Inflammatory macrophage treated with lipopolysaccharide for 1 hour (primary cell): ENCODE data around the gene CLNK.
"Not testable (repeated sequence)": the region's sequence is repeated elsewhere in the genome, so short reads cannot be mapped to it uniquely, and the experiment has no call there.

Source experiments
- DNase-seq, 2 donors: peaks; one replicate each; pipeline ENCODE4 v3.0.0-alpha.2; 2020 to 2022

CLNK gene

GRCh38 chr4:10575414-10575813, 109.2 kb downstream of the CLNK start:
- no peak for DNase-seq

GRCh38 chr4:10574553-10574952, 110.0 kb downstream of the CLNK start:
- not testable (repeated sequence) for DNase-seq

GRCh38 chr4:10571909-10572308, 112.7 kb downstream of the CLNK start:
- no peak for DNase-seq

DNA sequence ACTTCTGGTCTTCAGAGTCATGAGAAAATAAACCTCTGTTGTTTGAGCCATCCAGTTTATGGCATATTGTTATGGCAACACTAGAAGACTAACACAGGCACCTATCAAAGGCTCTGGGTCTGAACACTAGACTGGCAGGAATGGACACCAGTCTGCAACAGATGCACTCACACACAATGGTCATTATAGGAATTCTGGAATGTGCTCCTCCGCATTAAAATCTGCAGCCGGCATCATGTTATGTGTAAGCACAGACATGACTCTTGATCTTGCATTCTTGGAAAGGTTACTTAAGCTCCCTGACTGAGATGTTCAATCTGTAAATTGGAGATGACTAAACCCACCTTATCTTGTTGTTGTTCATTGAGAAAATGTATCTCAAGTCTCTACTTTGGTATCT, 115.1 kb downstream of the CLNK start:
- DNase-seq: no peak

GRCh38 chr4:10567766-10568165, 116.8 kb downstream of the CLNK start:
- no peak for DNase-seq

GRCh38 chr4:10565166-10565780, 119.3 kb downstream of the CLNK start:
- no peak for DNase-seq

DNA sequence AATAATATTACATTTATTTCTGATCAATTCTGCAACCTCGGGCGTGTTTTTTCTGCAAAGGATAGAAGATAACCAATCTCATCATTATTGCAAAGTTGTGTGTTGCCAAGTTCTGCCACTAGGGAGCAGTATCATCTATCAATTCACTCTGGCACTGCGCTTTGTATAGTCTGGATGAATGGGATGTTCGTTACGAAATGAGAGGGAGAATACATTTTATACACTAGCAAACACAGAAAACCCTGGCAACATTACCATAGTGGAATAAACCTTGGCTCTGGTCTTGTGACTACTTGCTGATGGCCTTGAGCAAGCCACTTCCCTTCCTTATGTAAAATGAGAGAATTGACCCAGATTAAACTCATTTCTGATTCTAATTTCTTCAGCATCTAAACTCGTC, 129.9 kb downstream of the CLNK start:
- peak; percentile 86 to 92 for DNase-seq

- DNase-seq: peak; percentile 56 to 57
Observed at GRCh38 chr4:10554121-10554520, 130.4 kb downstream of the CLNK start.

DNA sequence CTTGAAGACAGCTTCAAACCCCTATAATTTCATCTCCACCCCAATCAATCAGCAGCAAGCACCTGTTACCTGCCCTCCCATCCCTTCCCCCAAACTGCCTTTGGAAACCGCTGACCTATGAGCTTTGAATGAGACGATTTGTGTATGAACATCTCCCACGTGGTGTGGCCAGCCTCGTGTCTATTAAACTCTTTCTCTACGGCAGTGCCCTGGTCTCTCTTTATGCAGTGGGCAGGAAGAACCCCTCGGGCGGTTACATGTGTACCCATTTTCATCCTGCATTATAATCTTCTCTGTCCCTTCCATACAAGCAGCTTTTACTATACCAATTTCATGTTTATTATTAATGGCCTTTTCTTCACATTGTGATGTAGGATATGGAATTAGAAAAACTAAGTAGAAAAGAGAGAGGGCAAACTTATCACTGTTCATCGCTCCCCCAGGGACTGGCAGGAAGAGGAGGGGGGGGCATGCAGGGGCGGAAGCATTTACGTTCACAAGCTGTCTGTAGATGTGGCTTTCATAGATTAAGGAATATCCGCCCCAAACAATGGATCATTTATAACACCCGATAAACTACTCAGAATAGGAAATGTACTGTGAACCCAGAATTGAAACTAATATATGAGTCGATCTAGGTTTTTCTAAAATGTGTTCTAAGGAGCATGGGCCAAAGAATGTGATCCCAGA, 131.8 kb downstream of the CLNK start:
- no peak for DNase-seq

GRCh38 chr4:10535912-10536311, 148.7 kb downstream of the CLNK start:
- no peak for DNase-seq

DNA sequence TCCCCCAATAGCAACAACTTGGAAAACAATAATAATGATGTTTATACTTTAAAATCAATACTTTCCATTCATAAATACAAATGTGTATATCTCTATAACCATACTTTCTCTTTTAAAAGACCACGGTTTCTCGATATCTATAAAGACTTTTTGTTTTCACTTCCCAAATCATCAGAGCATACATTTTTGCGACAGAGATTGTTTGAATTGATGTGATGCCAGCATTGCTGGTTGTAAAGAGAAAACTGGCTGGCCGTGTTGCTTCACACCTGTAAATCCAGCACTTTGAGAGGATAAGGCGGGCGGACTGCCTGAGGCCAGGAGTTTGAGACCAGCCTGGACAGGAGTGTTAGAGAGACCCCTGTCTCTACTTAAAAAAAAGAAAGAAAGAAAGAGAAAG, 149.7 kb downstream of the CLNK start:
- DNase-seq: no peak

DNA sequence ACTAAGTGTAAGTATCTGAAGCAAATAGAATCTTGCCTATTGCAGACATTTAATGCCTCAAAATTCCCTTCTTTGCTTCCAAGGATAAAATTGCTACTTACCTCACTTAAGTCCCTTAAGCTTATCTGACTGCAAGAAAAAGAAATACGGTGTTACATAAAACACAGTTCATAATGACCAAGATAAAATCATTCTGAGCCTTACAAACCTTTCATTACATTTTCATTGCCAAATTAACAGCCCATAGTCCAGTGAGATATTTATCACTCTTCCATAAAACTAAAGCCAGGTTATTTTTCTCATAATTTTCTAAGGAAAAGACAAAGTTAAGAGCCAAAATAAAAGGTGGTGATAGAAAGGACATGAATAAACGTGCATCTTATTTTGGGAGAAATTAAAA, 152.4 kb downstream of the CLNK start:
- no peak for DNase-seq

GRCh38 chr4:10530137-10530786, 154.3 kb downstream of the CLNK start:
- DNase-seq: no peak

DNA sequence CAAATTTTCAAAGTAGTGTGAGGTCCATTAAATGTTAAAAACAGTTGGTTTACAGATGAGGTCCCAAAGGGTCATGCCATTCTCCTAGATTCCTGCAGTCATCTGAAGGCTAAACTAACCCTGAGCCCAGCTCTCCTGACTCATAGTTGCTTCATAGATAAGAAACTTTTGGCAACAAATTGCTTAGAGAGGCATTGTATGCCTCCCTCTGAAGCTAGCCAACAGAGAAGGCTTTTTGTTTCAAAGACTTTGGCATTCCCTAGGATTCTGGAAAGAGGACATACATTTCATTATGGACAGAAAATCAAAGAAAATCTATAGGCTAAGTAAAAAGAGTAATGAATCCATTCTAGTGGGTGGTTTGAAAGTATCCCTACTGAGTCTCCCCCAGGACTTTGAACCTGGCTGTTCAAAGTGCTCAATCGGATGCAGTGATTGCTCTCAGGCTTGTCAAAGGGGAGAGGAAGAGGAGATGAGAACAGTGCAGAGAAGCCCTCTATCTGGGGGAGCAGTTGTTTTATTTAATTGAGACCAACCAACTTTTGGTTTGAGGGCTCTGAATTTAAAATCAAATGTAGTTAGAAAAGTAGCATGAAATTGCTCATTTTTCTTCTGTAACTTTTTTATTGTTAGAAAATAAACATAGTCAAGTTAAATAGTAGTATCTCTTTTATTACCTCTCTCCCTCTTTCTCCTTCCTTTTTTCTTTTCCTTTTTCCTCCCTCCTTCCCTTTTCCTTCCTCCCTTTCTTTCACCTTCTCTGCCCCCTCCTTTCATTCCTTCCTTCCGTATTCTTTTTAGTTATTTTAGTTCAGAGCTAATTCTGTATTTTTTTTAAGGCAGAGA, 155.1 kb downstream of the CLNK start:
- no peak for DNase-seq

- no peak for DNase-seq
Observed at GRCh38 chr4:10527438-10527837, 157.1 kb downstream of the CLNK start.

DNA sequence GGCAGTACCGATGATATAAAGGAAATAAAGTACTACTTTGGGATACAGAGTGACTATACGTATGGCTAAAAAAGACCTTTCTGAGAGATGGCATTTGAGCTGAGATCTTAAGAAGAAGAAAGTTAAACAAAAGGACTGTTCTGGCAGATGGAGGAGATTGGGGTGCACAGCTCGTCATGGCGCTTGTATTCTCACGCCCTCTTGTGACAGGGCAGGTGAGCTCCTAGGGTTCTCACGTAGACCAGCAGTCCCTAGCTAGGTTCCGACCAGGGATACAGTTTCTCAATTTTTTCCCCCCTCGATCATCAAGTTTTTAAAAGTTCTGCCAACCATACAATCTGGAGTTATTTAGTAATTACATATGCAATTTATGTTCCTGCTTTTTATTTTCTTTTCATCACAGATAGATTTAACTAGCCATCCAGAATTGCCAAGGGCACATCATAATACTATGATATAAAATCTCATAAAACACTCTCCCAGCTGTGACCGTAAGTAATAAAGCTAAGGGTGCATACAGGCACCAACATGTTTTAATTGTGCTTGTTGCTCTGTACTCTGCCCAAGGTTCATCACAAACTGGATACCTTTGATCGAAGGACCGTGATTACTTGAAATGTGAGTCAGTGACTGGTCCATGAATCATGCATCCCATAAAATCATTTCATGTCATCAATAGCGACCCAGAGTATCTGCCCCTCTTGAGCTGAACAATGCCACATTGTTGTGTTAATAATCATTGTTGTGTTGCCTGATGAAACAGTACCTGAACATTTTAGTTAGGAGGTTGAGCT, 157.9 kb downstream of the CLNK start:
- no peak for DNase-seq

GRCh38 chr4:10524196-10524833, 160.3 kb downstream of the CLNK start:
- DNase-seq: peak; percentile 4 to 15

- DNase-seq: no peak
Observed at GRCh38 chr4:10521424-10521823, 163.1 kb downstream of the CLNK start.

DNA sequence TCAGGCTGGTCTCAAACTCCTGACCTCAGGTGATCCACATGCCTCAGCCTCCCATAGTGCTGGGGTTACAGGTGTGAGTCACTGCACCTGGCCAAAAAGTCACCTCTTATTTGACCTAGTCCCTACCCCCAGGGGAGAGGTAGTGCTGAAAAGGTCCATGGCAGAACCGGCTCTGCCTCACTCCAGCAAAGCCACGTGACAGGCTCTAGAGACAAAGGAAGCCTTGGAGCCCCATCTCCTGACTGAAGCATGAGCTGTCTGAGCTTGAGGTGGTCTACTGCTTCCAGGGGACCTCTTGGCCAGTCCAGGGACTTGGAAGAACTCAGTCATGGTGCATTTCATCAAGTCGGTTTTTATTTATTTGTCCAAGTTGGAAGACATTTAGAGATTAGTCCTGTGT, 174.8 kb downstream of the CLNK start:
- DNase-seq: no peak

DNA sequence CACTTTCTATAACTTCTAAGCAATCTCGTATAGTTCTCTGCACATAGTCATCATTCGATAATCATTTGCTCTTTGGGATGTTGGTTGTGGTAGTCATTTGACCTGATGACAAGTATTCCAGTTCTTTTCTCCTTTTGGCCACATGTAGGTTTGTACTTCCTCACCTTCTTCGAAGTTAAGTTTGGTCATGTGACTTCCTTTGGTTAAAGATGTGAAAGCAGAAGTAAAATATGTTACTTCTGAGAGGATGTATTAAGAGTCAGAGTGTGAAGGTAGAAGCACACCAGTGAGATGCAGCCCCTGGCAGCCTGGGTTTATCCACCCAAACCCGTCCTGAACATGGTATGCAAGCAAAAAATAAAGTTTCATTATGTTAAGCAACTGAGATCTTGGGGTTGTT, 178.5 kb downstream of the CLNK start:
- DNase-seq: no peak

DNA sequence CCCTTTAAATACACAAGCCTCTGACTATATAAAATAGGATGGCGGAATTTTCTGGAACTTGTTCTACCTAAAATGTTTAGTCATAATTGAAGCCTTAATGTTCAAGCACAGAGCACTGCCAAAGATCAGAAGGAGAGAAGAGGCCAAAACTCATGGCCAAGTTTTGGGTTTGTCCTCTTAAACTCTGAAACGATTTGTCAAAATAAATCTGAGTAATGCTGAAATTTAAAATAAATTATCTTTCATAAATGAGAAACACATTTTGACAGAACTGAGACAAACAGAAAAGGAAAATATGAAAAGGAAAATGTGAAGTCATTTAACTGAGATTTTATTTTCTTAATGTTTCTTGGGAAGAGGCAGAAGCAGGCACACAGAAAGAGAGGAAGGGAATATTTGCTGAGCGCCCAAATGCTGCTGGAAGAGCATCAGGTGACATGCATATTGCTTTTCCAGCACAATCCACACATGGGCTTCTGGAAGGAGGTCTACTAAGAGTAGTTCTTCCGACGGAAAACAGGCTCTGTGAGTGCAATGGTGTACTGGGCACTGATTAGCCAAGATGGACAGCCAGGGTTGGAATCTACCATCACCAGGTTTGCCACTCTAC, 179.9 kb downstream of the CLNK start:
- DNase-seq: no peak

DNA sequence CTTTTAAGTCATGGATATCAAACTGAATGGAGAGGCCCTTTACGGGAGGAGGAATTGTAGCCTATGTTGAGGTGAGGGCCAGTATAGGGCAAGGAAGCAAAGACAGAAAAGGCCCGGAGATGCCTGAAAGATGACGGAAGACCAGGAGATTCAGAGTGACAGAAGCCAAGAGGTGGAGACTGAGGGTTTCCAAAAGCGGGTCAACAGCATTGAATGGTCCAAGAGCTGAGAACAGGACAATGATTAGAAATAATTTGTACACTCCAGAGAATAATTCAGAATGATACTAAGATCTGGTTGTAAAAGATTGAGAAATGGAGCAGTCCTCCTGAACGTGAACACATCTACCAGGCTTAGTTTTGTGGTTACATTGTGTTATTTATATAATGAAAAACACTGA, 181.9 kb downstream of the CLNK start:
- DNase-seq: no peak
